Ureter (tissue), 1 donor: ENCODE measurements around the gene MEST. TPM values are rescaled to one million over a fixed set of nuclear protein-coding genes. Genes with fewer than 3 reads are reported as not detected.
"Not testable (repeated sequence)": the region's sequence is repeated elsewhere in the genome, so short reads cannot be mapped to it uniquely, and the experiment has no call there.

Source experiments
- DNase-seq: peaks from one replicate; pipeline ENCODE4 v3.0.0-alpha.2; 2020; ENCODE audit warnings: low spot score
- total RNA-seq: library from RNA; stranded (reverse); gene quantifications from one replicate; pipeline ENCODE4 v1.2.4, GENCODE V29; 2023
- donor health status: DM: yes; HTN: yes; CAD: no.

The MEST gene
- total RNA-seq, 1 donor from 2014 or later, result 28.9 TPM

- no peak for DNase-seq
Observed at GRCh38 chr7:130485734-130486113, 6.2 kb upstream of the MEST start.

- DNase-seq, result peak; percentile 53
Observed at GRCh38 chr7:130486114-130486953, 5.6 kb upstream of the MEST start.

GRCh38 chr7:130486954-130487436, 4.9 kb upstream of the MEST start:
- DNase-seq, result no peak

GRCh38 chr7:130488392-130489139, 3.3 kb upstream of the MEST start:
- DNase-seq, result no peak

GRCh38 chr7:130489140-130489983, 2.5 kb upstream of the MEST start:
- no peak for DNase-seq

- DNase-seq, result no peak
Observed at GRCh38 chr7:130490311-130490791, 1.5 kb upstream of the MEST start.

GRCh38 chr7:130490888-130491804, 739 bp upstream of the MEST start:
- peak; percentile 53 for DNase-seq

- no peak for DNase-seq
Observed at GRCh38 chr7:130492523-130493274, 814 bp downstream of the MEST start.

GRCh38 chr7:130493275-130493873, 1.5 kb downstream of the MEST start:
- no peak for DNase-seq

GRCh38 chr7:130494431-130494858, 2.6 kb downstream of the MEST start:
- no peak for DNase-seq

- DNase-seq, result no peak
Observed at GRCh38 chr7:130500463-130500862, 8.6 kb downstream of the MEST start.

- no peak for DNase-seq
Observed at GRCh38 chr7:130500910-130501309, 9.0 kb downstream of the MEST start.

GRCh38 chr7:130505753-130506152, 13.9 kb downstream of the MEST start:
- no peak for DNase-seq

GRCh38 chr7:130506358-130506757, 14.5 kb downstream of the MEST start:
- no peak for DNase-seq

GRCh38 chr7:130512038-130512437, 20.2 kb downstream of the MEST start:
- not testable (repeated sequence) for DNase-seq

- no peak for DNase-seq
Observed at GRCh38 chr7:130513447-130513846, 21.6 kb downstream of the MEST start.

- DNase-seq, result no peak
Observed at GRCh38 chr7:130515315-130516040, 23.6 kb downstream of the MEST start.

- DNase-seq, result no peak
Observed at GRCh38 chr7:130521258-130521951, 29.5 kb downstream of the MEST start.
